NCI-H2081 (cell line): ENCODE results near the gene YBX2.

Source experiments
- DNase-seq, 2 experiments: peaks; one replicate each; lab custom pipeline; 2025; lab: John Stamatoyannopoulos, UW

The YBX2 gene

GRCh38 chr17:7322520-7323194, 28.2 kb upstream of the YBX2 start:
- DNase-seq: no peak

GRCh38 chr17:7321466-7321865, 27.0 kb upstream of the YBX2 start:
- no peak for DNase-seq

GRCh38 chr17:7318121-7318860, 23.9 kb upstream of the YBX2 start:
- no peak for DNase-seq

GRCh38 chr17:7317161-7317803, 22.8 kb upstream of the YBX2 start:
- DNase-seq: no peak

- no peak for DNase-seq
Measured at GRCh38 chr17:7315570-7316235, 21.3 kb upstream of the YBX2 start.

- DNase-seq: peak; percentile 71 to 80
Measured at GRCh38 chr17:7314719-7315569, 20.5 kb upstream of the YBX2 start, which contains the start of gene GPS2. GPS2 (minus strand) TSS chr17:7315360; CDS start chr17:7315052, 308 bp downstream.

- DNase-seq: no peak
Measured at GRCh38 chr17:7313890-7314718, 19.7 kb upstream of the YBX2 start.

GRCh38 chr17:7313088-7313889, 18.9 kb upstream of the YBX2 start:
- no peak for DNase-seq

GRCh38 chr17:7312432-7313087, 18.1 kb upstream of the YBX2 start:
- no peak for DNase-seq

GRCh38 chr17:7311110-7311705, 16.8 kb upstream of the YBX2 start:
- no peak for DNase-seq

GRCh38 chr17:7309628-7310027, 15.2 kb upstream of the YBX2 start:
- DNase-seq: no peak

GRCh38 chr17:7308625-7309433, 14.4 kb upstream of the YBX2 start:
- peak; percentile 38 to 64 for DNase-seq

GRCh38 chr17:7307686-7308624, 13.5 kb upstream of the YBX2 start:
- peak in 1 of 2 experiments; percentile 37 for DNase-seq

- DNase-seq: peak; percentile 98
Measured at GRCh38 chr17:7306911-7307685, 12.7 kb upstream of the YBX2 start, which contains the start of gene EIF5A. EIF5A (plus strand) TSS chr17:7307628; CDS start chr17:7309636, 2,008 bp downstream.

GRCh38 chr17:7304179-7304578, 9.7 kb upstream of the YBX2 start:
- DNase-seq: no peak
